HEK293 (cell line): Measurements from ENCODE around the gene FAM168A.

Source experiments
- KLF16 ChIP-seq: fragments of 450-650 bp; formaldehyde crosslinking; IDR thresholded peaks from 2 replicates; pipeline ENCODE4 v1.5.1; 2017; ENCODE audit warnings: missing biosample characterization, missing genetic modification characterization
- PRDM1 ChIP-seq: fragments of 450-650 bp; formaldehyde crosslinking; IDR thresholded peaks from 2 replicates; pipeline ENCODE4; 2016; ENCODE audit warnings: missing biosample characterization, missing genetic modification characterization
- PRDM2 ChIP-seq: fragments of 450-650 bp; formaldehyde crosslinking; IDR thresholded peaks from 2 replicates; pipeline ENCODE4 v1.5.1; 2016; ENCODE audit warnings: missing biosample characterization, missing genetic modification characterization, borderline replicate concordance
- RBAK ChIP-seq: fragments of 450-650 bp; formaldehyde crosslinking; IDR thresholded peaks from 2 replicates; pipeline ENCODE4 v1.5.1; 2016; ENCODE audit warnings: missing biosample characterization, missing genetic modification characterization
- ZNF423 ChIP-seq: fragments of 450-650 bp; formaldehyde crosslinking; IDR thresholded peaks from 2 replicates; pipeline ENCODE4 v1.5.1; 2016; ENCODE audit warnings: missing biosample characterization, missing genetic modification characterization
- ZNF585B ChIP-seq: fragments of 450-650 bp; formaldehyde crosslinking; IDR thresholded peaks from 2 replicates; pipeline ENCODE4 v1.5.1; 2016; ENCODE audit warnings: missing biosample characterization, missing genetic modification characterization
- ZNF658 ChIP-seq: fragments of 450-650 bp; formaldehyde crosslinking; IDR thresholded peaks from 2 replicates; pipeline ENCODE4; 2016; ENCODE audit warnings: missing biosample characterization, missing genetic modification characterization
- TF ChIP-seq, protein P1 (sequence below): fragments of 450-650 bp; formaldehyde crosslinking; IDR thresholded peaks from 2 replicates; pipeline ENCODE4 v1.5.1; 2016; ENCODE audit warnings: missing biosample characterization, missing genetic modification characterization

GRCh38 chr11:73475549-73476095 is 122.3 kb downstream of the FAM168A start:
- TF ChIP-seq, protein P1, sequence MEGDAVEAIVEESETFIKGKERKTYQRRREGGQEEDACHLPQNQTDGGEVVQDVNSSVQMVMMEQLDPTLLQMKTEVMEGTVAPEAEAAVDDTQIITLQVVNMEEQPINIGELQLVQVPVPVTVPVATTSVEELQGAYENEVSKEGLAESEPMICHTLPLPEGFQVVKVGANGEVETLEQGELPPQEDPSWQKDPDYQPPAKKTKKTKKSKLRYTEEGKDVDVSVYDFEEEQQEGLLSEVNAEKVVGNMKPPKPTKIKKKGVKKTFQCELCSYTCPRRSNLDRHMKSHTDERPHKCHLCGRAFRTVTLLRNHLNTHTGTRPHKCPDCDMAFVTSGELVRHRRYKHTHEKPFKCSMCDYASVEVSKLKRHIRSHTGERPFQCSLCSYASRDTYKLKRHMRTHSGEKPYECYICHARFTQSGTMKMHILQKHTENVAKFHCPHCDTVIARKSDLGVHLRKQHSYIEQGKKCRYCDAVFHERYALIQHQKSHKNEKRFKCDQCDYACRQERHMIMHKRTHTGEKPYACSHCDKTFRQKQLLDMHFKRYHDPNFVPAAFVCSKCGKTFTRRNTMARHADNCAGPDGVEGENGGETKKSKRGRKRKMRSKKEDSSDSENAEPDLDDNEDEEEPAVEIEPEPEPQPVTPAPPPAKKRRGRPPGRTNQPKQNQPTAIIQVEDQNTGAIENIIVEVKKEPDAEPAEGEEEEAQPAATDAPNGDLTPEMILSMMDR (tag by site-specific recombination) = no peak
- no peak for TF ChIP-seq RBAK (tag by site-specific recombination)
- TF ChIP-seq PRDM1 (tag by site-specific recombination) = no peak
- TF ChIP-seq KLF16 = no peak
- TF ChIP-seq PRDM2 = no peak
- TF ChIP-seq ZNF423 = no peak
- no peak for TF ChIP-seq ZNF658 (tag by site-specific recombination)
- TF ChIP-seq ZNF585B = no peak
